Choroid plexus epithelial cell (primary cell): ENCODE measurements around the gene ENTPD1.

Source experiments
- DNase-seq: peaks from one replicate; pipeline ENCODE4 v3.0.0-alpha.2; 2010; ENCODE audit warnings: low read depth
- H3K4me3 ChIP-seq: 2 replicates; pipeline ENCODE4 v1.5.1; 2011; ENCODE audit warnings: low read depth, mild to moderate bottlenecking, control low read depth, low read length, moderate library complexity
- CTCF ChIP-seq: conservative IDR thresholded peaks from 2 replicates; pipeline ENCODE4 v1.5.1; 2011; ENCODE audit warnings: low read depth, mild to moderate bottlenecking, control low read depth, inconsistent platforms, low read length, moderate library complexity

ENTPD1 gene

GRCh38 chr10:95840681-95841080 is 84.7 kb downstream of the ENTPD1 start:
- TF ChIP-seq CTCF, result no peak
- no peak overlapping the region for H3K4me3 ChIP-seq
- no peak for DNase-seq

GRCh38 chr10:95841661-95842498 is 85.9 kb downstream of the ENTPD1 start:
- TF ChIP-seq CTCF, result peak; percentile 67
- no peak overlapping the region for H3K4me3 ChIP-seq
- peak; percentile 83 for DNase-seq

GRCh38 chr10:95845411-95845810 is 89.4 kb downstream of the ENTPD1 start:
- TF ChIP-seq CTCF, result no peak
- DNase-seq, result no peak
- H3K4me3 ChIP-seq, result no peak overlapping the region

GRCh38 chr10:95847007-95847406 is 91.0 kb downstream of the ENTPD1 start:
- no peak overlapping the region for H3K4me3 ChIP-seq
- no peak for DNase-seq
- no peak for TF ChIP-seq CTCF

GRCh38 chr10:95848841-95849240 is 92.9 kb downstream of the ENTPD1 start:
- DNase-seq, result no peak

GRCh38 chr10:95850791-95851190 is 94.8 kb downstream of the ENTPD1 start:
- no peak for TF ChIP-seq CTCF
- DNase-seq, result no peak
- H3K4me3 ChIP-seq, result no peak overlapping the region

More at GRCh38 chr10:95848841-95849240, 92.9 kb downstream of the ENTPD1 start:
- no peak overlapping the region for H3K4me3 ChIP-seq
- no peak for TF ChIP-seq CTCF
